Natural killer cell (primary cell): ENCODE results near the gene ABHD11. TPM values are rescaled to one million over a fixed set of nuclear protein-coding genes. Genes with fewer than 3 reads are reported as not detected.

Source experiments
- ATAC-seq, 3 donors: fragments of 150-1000 bp in 2 of 3; fragments of 200-7000 bp in 1 of 3; cut with Tn5 transposase; 1 replicate in 1 of 3; 2 replicates in 2 of 3; pipeline ENCODE4 v1.10.0; 2021; ENCODE audit warnings: mild to moderate bottlenecking in 2 of 3, moderate library complexity in 2 of 3
- DNase-seq, 2 donors: peaks; one replicate each; pipeline versions ENCODE4 v3.0.0 to v3.0.0-alpha.2; 2013 to 2021; ENCODE audit warnings: mixed read lengths in 1 of 2
- H3K27ac ChIP-seq: one replicate; pipeline ENCODE4 v1.5.1; 2013; ENCODE audit warnings: mild to moderate bottlenecking, low read length
- H3K27me3 ChIP-seq: one replicate; pipeline ENCODE4 v1.6.1; 2013; ENCODE audit warnings: low read length; ENCODE audit not compliant: control insufficient read depth, insufficient read depth
- H3K36me3 ChIP-seq: one replicate; pipeline ENCODE4 v1.6.1; 2013; ENCODE audit warnings: low read length; ENCODE audit not compliant: control insufficient read depth, insufficient read depth
- H3K4me1 ChIP-seq: one replicate; pipeline ENCODE4 v1.6.1; 2013; ENCODE audit warnings: low read length; ENCODE audit not compliant: control insufficient read depth, insufficient read depth
- H3K4me3 ChIP-seq: one replicate; pipeline ENCODE4 v1.5.1; 2013; ENCODE audit warnings: low read length
- H3K9me3 ChIP-seq: one replicate; pipeline ENCODE4 v1.6.1; 2013; ENCODE audit warnings: low read length; ENCODE audit not compliant: control insufficient read depth, insufficient read depth
- H3K27ac Mint-ChIP-seq, 2 donors: one replicate each; pipeline ENCODE4 v1.8.0; 2022; ENCODE audit warnings: mild to moderate bottlenecking in 2 of 2, mixed read lengths in 2 of 2, moderate library complexity in 1 of 2
- H3K27me3 Mint-ChIP-seq, 2 donors: one replicate each; pipeline ENCODE4 v1.8.0; 2022; ENCODE audit warnings: low read depth in 2 of 2, mixed read lengths in 2 of 2
- H3K36me3 Mint-ChIP-seq: one replicate; pipeline ENCODE4 v1.8.0; 2022; ENCODE audit warnings: mixed read lengths
- H3K4me1 Mint-ChIP-seq, 2 donors: one replicate each; pipeline ENCODE4 v1.8.0; 2022; ENCODE audit warnings: mixed read lengths in 2 of 2
- H3K4me3 Mint-ChIP-seq: one replicate; pipeline ENCODE4 v1.8.0; 2022; ENCODE audit warnings: mild to moderate bottlenecking, moderate library complexity, mixed read lengths
- H3K9me3 Mint-ChIP-seq, 2 donors: one replicate each; pipeline ENCODE4 v1.8.0; 2022; ENCODE audit warnings: mixed read lengths in 2 of 2
- CTCF ChIP-seq: fragments of 200-600 bp; IDR thresholded peaks from one replicate; pipeline ENCODE4 v1.8.0; 2022; ENCODE audit warnings: antibody characterized with exemption
- WGBS: methylation state at CpG from one replicate; pipeline ENCODE4 v1.1.7; 2013; ENCODE audit warnings: missing lambda C conversion rate; ENCODE audit not compliant: insufficient coverage; 5-methylcytosine and 5-hydroxymethylcytosine counted together
- intact Hi-C: fragments of 100-400 bp; cut with micrococcal nuclease; formaldehyde crosslinking; loops from one replicate; pipeline ENCODE4 v1.14.2; 2022
- total RNA-seq, 4 donors: library from RNA; stranded (reverse); fragments of 120-200 nt in 1 of 4; gene quantifications; one replicate each; pipeline versions ENCODE4 v1.2.3 to v1.2.4, GENCODE V29; 2013 to 2022

Gene ABHD11
- total RNA-seq, 3 donors from 2014 or later (not counting 1 experiment from before 2014, with no cell fraction given) = 14.7 to 23.7 (median 20.0) TPM

GRCh38 chr7:73700581-73701134 is 37.9 kb downstream of the ABHD11 start:
- no peaks in the 10 kb centered on the region for H3K9me3 ChIP-seq
- Mint-ChIP-seq H3K27me3 (no peaks in the 10 kb centered on the region), H3K36me3 (peaks cover 4% of the 10 kb centered on the region), H3K27ac (no peak overlapping the region), H3K4me1 (peaks cover 8 to 10% of the 10 kb centered on the region in 2 donors), H3K4me3 (no peak overlapping the region), H3K9me3 (no peaks in the 10 kb centered on the region)
- H3K36me3 ChIP-seq = peaks cover 33% of the 10 kb centered on the region
- 88% methylated on average over 15 of the region's 15 CpGs for WGBS
- no peak overlapping the region for H3K27ac ChIP-seq
- ATAC-seq (no peak), DNase-seq (no peak)
- H3K27me3 ChIP-seq = no peaks in the 10 kb centered on the region
- no peak overlapping the region for H3K4me3 ChIP-seq
- intact Hi-C loops = no loop called here
- no peak for TF ChIP-seq CTCF
- H3K4me1 ChIP-seq = peaks cover 5% of the 10 kb centered on the region

GRCh38 chr7:73700069-73700423 is 38.6 kb downstream of the ABHD11 start:
- Mint-ChIP-seq H3K9me3 (no peaks in the 10 kb centered on the region), H3K27me3 (no peaks in the 10 kb centered on the region), H3K4me1 (peaks cover 8 to 14% of the 10 kb centered on the region in 2 donors), H3K27ac (no peak overlapping the region), H3K36me3 (peaks cover 7% of the 10 kb centered on the region), H3K4me3 (no peak overlapping the region)
- intact Hi-C loops = no loop called here
- Histone ChIP-seq H3K4me3 (no peak overlapping the region), H3K27me3 (no peaks in the 10 kb centered on the region), H3K36me3 (peaks cover 36% of the 10 kb centered on the region), H3K27ac (no peak overlapping the region), H3K4me1 (peaks cover 5% of the 10 kb centered on the region), H3K9me3 (no peaks in the 10 kb centered on the region)
- no peak for TF ChIP-seq CTCF
- WGBS = 94% methylated on average over 14 of the region's 14 CpGs
- ATAC-seq (no peak), DNase-seq (no peak)

GRCh38 chr7:73699370-73700068 is 39.1 kb downstream of the ABHD11 start:
- DNase-seq (no peak), ATAC-seq (no peak)
- peaks cover 5% of the 10 kb centered on the region for H3K4me1 ChIP-seq
- 92% methylated on average over 15 of the region's 15 CpGs for WGBS
- Mint-ChIP-seq H3K9me3 (no peaks in the 10 kb centered on the region), H3K4me1 (peaks cover 8 to 14% of the 10 kb centered on the region in 2 donors), H3K27ac (no peak overlapping the region), H3K27me3 (no peaks in the 10 kb centered on the region), H3K4me3 (no peak overlapping the region), H3K36me3 (peaks cover 9% of the 10 kb centered on the region)
- TF ChIP-seq CTCF = no peak
- H3K27ac ChIP-seq = no peak overlapping the region
- H3K4me3 ChIP-seq = no peak overlapping the region
- H3K9me3 ChIP-seq = no peaks in the 10 kb centered on the region
- peaks cover 40% of the 10 kb centered on the region for H3K36me3 ChIP-seq
- intact Hi-C loops = no loop called here
- H3K27me3 ChIP-seq = no peaks in the 10 kb centered on the region

GRCh38 chr7:73698410-73698809 is 40.2 kb downstream of the ABHD11 start:
- Histone ChIP-seq H3K27me3 (no peaks in the 10 kb centered on the region), H3K9me3 (no peaks in the 10 kb centered on the region), H3K4me1 (no peaks in the 10 kb centered on the region), H3K27ac (no peak overlapping the region), H3K4me3 (no peak overlapping the region), H3K36me3 (peaks cover 51% of the 10 kb centered on the region)
- ATAC-seq (no peak), DNase-seq (no peak)
- intact Hi-C loops = no loop called here
- peaks cover 15% of the 10 kb centered on the region for H3K36me3 Mint-ChIP-seq
- H3K4me3 Mint-ChIP-seq = no peak overlapping the region
- H3K27me3 Mint-ChIP-seq = no peaks in the 10 kb centered on the region
- TF ChIP-seq CTCF = no peak
- H3K9me3 Mint-ChIP-seq = no peaks in the 10 kb centered on the region
- peaks cover 8 to 14% of the 10 kb centered on the region in 2 donors for H3K4me1 Mint-ChIP-seq
- no peak overlapping the region for H3K27ac Mint-ChIP-seq
- WGBS = 94% methylated on average over 7 of the region's 7 CpGs
